HS-27A (cell line): ENCODE measurements around the gene ACAD9.
A peak's percentile ranks its signal among the peaks of the same experiment; 100 is the strongest.
"Not testable (repeated sequence)": the region's sequence is repeated elsewhere in the genome, so short reads cannot be mapped to it uniquely, and the experiment has no call there.

Source experiments
- DNase-seq: peaks from one replicate; pipeline ENCODE4 v3.0.0-alpha.2; 2012; ENCODE audit warnings: low read depth, missing footprints

The ACAD9 gene

GRCh38 chr3:128861491-128861890 is 17.9 kb upstream of the ACAD9 start:
- DNase-seq, result no peak

- no peak for DNase-seq
Measured at GRCh38 chr3:128863560-128863959, 15.9 kb upstream of the ACAD9 start.

GRCh38 chr3:128864351-128864811 is 15.0 kb upstream of the ACAD9 start:
- DNase-seq, result no peak

GRCh38 chr3:128864849-128865804 is 14.3 kb upstream of the ACAD9 start:
- DNase-seq, result not testable (repeated sequence)

- DNase-seq, result no peak
Measured at GRCh38 chr3:128867200-128868125, 12.0 kb upstream of the ACAD9 start.

- DNase-seq, result no peak
Measured at GRCh38 chr3:128870347-128870746, 9.1 kb upstream of the ACAD9 start.

- DNase-seq, result no peak
Measured at GRCh38 chr3:128872282-128872681, 7.1 kb upstream of the ACAD9 start.

- no peak for DNase-seq
Measured at GRCh38 chr3:128872744-128873143, 6.7 kb upstream of the ACAD9 start.

GRCh38 chr3:128873244-128874022 is 6.0 kb upstream of the ACAD9 start:
- no peak for DNase-seq

- no peak for DNase-seq
Measured at GRCh38 chr3:128874481-128875180, 4.8 kb upstream of the ACAD9 start.

GRCh38 chr3:128875556-128876120 is 3.8 kb upstream of the ACAD9 start:
- DNase-seq, result no peak

- DNase-seq, result no peak
Measured at GRCh38 chr3:128878011-128878457, 1.4 kb upstream of the ACAD9 start.

- DNase-seq, result peak; percentile 31
Measured at GRCh38 chr3:128878556-128879124, 780 bp upstream of the ACAD9 start.

GRCh38 chr3:128879991-128880390 is 571 bp downstream of the ACAD9 start:
- DNase-seq, result no peak

- not testable (repeated sequence) for DNase-seq
Measured at GRCh38 chr3:128880455-128880854, 1.0 kb downstream of the ACAD9 start.

- no peak for DNase-seq
Measured at GRCh38 chr3:128881576-128881975, 2.2 kb downstream of the ACAD9 start.

- no peak for DNase-seq
Measured at GRCh38 chr3:128882719-128883118, 3.3 kb downstream of the ACAD9 start.

GRCh38 chr3:128884992-128885391 is 5.6 kb downstream of the ACAD9 start:
- DNase-seq, result no peak

GRCh38 chr3:128889139-128889894 is 9.9 kb downstream of the ACAD9 start:
- DNase-seq, result no peak
